ENCODE results near the gene TBX4. TPM values are rescaled to one million over a fixed set of nuclear protein-coding genes. Genes with fewer than 3 reads are reported as not detected.

Gene TBX4
- total and polyA plus RNA-seq, 2 of the 13 experiments (the other 11 are each of a cell fraction or from before 2014, with no cell fraction given) = 0.11 to 1.1 TPM

DNA sequence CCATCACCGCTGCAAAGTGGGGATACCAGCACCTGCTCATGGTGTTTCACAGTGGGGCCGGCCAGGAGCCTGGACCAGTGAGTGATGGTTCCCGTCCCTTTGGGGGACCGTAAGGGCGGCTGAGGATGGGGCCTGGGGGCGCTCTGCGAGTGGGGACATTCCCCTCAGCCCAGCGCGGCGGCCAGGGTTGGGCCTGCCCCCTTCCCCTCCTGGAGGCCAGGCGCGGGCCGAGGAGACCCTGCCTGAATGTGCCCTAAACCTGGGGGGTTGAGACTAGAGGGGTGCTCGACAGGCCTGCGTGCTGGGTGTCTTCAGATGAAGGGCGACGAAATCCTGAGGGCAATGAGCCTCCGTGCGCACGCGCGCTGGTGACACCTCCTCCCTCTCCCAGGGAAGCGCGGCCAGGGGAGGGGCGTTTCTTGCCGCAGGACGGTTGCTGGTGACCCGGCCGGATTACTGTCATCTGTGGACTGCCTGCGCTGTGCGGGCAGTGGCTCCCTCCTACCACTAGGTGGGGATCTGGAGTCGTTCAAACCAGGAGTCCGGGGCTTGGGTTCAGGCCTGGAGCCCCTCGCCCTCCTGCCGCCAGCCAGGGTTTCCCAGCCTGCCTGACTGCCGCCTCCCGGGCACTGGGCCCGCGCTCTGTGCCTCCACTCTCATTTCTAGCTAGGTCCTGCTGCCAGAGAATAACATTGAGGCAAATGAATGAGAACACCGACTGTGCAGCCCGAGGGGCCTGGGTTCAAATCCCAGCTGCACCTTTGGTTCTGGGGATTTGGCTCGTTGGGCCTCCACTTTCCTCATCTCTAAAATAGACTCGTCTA, 35.5 kb upstream of the TBX4 start (continued):
- TF ChIP-seq, protein P1, sequence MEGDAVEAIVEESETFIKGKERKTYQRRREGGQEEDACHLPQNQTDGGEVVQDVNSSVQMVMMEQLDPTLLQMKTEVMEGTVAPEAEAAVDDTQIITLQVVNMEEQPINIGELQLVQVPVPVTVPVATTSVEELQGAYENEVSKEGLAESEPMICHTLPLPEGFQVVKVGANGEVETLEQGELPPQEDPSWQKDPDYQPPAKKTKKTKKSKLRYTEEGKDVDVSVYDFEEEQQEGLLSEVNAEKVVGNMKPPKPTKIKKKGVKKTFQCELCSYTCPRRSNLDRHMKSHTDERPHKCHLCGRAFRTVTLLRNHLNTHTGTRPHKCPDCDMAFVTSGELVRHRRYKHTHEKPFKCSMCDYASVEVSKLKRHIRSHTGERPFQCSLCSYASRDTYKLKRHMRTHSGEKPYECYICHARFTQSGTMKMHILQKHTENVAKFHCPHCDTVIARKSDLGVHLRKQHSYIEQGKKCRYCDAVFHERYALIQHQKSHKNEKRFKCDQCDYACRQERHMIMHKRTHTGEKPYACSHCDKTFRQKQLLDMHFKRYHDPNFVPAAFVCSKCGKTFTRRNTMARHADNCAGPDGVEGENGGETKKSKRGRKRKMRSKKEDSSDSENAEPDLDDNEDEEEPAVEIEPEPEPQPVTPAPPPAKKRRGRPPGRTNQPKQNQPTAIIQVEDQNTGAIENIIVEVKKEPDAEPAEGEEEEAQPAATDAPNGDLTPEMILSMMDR (CRISPR knock-in tag; IDR thresholded peaks at IDR 0.05) = peak; percentile 99
- TF ChIP-seq CEBPZ (IDR thresholded peaks at IDR 0.05; ENCODE audit: low read length) (no peak), ZKSCAN1 (IDR thresholded peaks at IDR 0.05; ENCODE audit: low read length) (no peak), PHF20 (CRISPR knock-in tag; IDR thresholded peaks at IDR 0.05) (no peak), MXD4 (CRISPR knock-in tag; IDR thresholded peaks at IDR 0.05) (no peak), NCOA2 (CRISPR knock-in tag; IDR thresholded peaks at IDR 0.05) (peak; percentile 45; the same call in 1 of the 2 replicates), ZNF615 (CRISPR knock-in tag; IDR thresholded peaks at IDR 0.05; ENCODE audit: borderline replicate concordance) (0 out of 2 replicates have a peak, but pooled peaks have one; percentile 26), NFIC (IDR thresholded peaks at IDR 0.05; ENCODE audit: low read length) (no peak), STAG1 (CRISPR knock-in tag; IDR thresholded peaks at IDR 0.05) (peak; percentile 97), HOXA5 (CRISPR knock-in tag; IDR thresholded peaks at IDR 0.05) (0 out of 2 replicates have a peak, but pooled peaks have one; percentile 88), GATAD1 (CRISPR knock-in tag; IDR thresholded peaks at IDR 0.05) (peak; percentile 67), AGO1 (IDR thresholded peaks at IDR 0.05; ENCODE audit: low read depth, low read length, poor library complexity, severe bottlenecking) (peak; percentile 86), KDM5B (CRISPR knock-in tag; IDR thresholded peaks at IDR 0.05; ENCODE audit: borderline replicate concordance) (peak; percentile 60; the same call in 1 of the 2 replicates), ZNF292 (CRISPR knock-in tag; IDR thresholded peaks at IDR 0.05; ENCODE audit: borderline replicate concordance, low read depth) (peak; percentile 80; the same call in 1 of the 2 replicates), ZNF639 (CRISPR knock-in tag; conservative IDR thresholded peaks at IDR 0.05) (no peak), PHF8 (CRISPR knock-in tag; IDR thresholded peaks at IDR 0.05) (no peak), RAD21 (CRISPR knock-in tag; IDR thresholded peaks at IDR 0.05) (peak; percentile 99), TMF1 (CRISPR knock-in tag; IDR thresholded peaks at IDR 0.05; ENCODE audit: low read depth) (no peak), YEATS4 (CRISPR knock-in tag; IDR thresholded peaks at IDR 0.05; ENCODE audit: borderline replicate concordance) (peak; percentile 60), HNF4G (IDR thresholded peaks at IDR 0.05; ENCODE audit: borderline replicate concordance, low read depth, low read length) (no peak), HNF4G (CRISPR knock-in tag; IDR thresholded peaks at IDR 0.05; ENCODE audit: borderline replicate concordance, low read depth) (peak; percentile 66; the same call in 1 of the 2 replicates), ISL2 (CRISPR knock-in tag; IDR thresholded peaks at IDR 0.05) (peak; percentile 39; the same call in 1 of the 2 replicates)
- TF ChIP-seq, protein P2, sequence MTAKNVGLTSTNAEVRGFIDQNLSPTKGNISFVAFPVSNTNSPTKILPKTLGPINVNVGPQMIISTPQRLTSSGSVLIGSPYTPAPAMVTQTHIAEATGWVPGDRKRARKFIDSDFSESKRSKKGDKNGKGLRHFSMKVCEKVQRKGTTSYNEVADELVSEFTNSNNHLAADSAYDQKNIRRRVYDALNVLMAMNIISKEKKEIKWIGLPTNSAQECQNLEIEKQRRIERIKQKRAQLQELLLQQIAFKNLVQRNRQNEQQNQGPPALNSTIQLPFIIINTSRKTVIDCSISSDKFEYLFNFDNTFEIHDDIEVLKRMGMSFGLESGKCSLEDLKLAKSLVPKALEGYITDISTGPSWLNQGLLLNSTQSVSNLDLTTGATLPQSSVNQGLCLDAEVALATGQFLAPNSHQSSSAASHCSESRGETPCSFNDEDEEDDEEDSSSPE (CRISPR knock-in tag; IDR thresholded peaks at IDR 0.05) = peak; percentile 58

Data from HepG2 (cell line).